ENCODE results near the gene SPNS2. TPM values are rescaled to one million over a fixed set of nuclear protein-coding genes. Genes with fewer than 3 reads are reported as not detected.

Gene SPNS2
- total and polyA plus RNA-seq, 2 of the 8 experiments (the other 6 are each of a cell fraction or from before 2014, with no cell fraction given): 1.2 to 1.5 TPM

GRCh38 chr17:4539025-4539424 lies 40.3 kb downstream of the SPNS2 start (continued):
- TF ChIP-seq, protein P1, sequence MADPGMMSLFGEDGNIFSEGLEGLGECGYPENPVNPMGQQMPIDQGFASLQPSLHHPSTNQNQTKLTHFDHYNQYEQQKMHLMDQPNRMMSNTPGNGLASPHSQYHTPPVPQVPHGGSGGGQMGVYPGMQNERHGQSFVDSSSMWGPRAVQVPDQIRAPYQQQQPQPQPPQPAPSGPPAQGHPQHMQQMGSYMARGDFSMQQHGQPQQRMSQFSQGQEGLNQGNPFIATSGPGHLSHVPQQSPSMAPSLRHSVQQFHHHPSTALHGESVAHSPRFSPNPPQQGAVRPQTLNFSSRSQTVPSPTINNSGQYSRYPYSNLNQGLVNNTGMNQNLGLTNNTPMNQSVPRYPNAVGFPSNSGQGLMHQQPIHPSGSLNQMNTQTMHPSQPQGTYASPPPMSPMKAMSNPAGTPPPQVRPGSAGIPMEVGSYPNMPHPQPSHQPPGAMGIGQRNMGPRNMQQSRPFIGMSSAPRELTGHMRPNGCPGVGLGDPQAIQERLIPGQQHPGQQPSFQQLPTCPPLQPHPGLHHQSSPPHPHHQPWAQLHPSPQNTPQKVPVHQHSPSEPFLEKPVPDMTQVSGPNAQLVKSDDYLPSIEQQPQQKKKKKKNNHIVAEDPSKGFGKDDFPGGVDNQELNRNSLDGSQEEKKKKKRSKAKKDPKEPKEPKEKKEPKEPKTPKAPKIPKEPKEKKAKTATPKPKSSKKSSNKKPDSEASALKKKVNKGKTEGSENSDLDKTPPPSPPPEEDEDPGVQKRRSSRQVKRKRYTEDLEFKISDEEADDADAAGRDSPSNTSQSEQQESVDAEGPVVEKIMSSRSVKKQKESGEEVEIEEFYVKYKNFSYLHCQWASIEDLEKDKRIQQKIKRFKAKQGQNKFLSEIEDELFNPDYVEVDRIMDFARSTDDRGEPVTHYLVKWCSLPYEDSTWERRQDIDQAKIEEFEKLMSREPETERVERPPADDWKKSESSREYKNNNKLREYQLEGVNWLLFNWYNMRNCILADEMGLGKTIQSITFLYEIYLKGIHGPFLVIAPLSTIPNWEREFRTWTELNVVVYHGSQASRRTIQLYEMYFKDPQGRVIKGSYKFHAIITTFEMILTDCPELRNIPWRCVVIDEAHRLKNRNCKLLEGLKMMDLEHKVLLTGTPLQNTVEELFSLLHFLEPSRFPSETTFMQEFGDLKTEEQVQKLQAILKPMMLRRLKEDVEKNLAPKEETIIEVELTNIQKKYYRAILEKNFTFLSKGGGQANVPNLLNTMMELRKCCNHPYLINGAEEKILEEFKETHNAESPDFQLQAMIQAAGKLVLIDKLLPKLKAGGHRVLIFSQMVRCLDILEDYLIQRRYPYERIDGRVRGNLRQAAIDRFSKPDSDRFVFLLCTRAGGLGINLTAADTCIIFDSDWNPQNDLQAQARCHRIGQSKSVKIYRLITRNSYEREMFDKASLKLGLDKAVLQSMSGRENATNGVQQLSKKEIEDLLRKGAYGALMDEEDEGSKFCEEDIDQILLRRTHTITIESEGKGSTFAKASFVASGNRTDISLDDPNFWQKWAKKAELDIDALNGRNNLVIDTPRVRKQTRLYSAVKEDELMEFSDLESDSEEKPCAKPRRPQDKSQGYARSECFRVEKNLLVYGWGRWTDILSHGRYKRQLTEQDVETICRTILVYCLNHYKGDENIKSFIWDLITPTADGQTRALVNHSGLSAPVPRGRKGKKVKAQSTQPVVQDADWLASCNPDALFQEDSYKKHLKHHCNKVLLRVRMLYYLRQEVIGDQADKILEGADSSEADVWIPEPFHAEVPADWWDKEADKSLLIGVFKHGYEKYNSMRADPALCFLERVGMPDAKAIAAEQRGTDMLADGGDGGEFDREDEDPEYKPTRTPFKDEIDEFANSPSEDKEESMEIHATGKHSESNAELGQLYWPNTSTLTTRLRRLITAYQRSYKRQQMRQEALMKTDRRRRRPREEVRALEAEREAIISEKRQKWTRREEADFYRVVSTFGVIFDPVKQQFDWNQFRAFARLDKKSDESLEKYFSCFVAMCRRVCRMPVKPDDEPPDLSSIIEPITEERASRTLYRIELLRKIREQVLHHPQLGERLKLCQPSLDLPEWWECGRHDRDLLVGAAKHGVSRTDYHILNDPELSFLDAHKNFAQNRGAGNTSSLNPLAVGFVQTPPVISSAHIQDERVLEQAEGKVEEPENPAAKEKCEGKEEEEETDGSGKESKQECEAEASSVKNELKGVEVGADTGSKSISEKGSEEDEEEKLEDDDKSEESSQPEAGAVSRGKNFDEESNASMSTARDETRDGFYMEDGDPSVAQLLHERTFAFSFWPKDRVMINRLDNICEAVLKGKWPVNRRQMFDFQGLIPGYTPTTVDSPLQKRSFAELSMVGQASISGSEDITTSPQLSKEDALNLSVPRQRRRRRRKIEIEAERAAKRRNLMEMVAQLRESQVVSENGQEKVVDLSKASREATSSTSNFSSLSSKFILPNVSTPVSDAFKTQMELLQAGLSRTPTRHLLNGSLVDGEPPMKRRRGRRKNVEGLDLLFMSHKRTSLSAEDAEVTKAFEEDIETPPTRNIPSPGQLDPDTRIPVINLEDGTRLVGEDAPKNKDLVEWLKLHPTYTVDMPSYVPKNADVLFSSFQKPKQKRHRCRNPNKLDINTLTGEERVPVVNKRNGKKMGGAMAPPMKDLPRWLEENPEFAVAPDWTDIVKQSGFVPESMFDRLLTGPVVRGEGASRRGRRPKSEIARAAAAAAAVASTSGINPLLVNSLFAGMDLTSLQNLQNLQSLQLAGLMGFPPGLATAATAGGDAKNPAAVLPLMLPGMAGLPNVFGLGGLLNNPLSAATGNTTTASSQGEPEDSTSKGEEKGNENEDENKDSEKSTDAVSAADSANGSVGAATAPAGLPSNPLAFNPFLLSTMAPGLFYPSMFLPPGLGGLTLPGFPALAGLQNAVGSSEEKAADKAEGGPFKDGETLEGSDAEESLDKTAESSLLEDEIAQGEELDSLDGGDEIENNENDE (IDR thresholded peaks at IDR 0.05; ENCODE audit: insufficient replicate concordance, low read length): no peak
- TF ChIP-seq HDAC2 (IDR thresholded peaks at IDR 0.05; ENCODE audit: borderline replicate concordance in 1 of 2, low read depth in 2 of 2, low read length in 2 of 2): no peak
- TF ChIP-seq BCL11A (IDR thresholded peaks at IDR 0.05; ENCODE audit: low read depth in 2 of 2, low read length in 2 of 2): no peak
- TF ChIP-seq ZNF274 (IDR thresholded peaks at IDR 0.05; ENCODE audit: borderline replicate concordance, extremely low read depth, low read length): no peak
- no peak for TF ChIP-seq USF2 (IDR thresholded peaks at IDR 0.05; ENCODE audit: low read length)
- no peak for TF ChIP-seq SP2 (IDR thresholded peaks at IDR 0.05; ENCODE audit: low read length)
- TF ChIP-seq KDM1A (IDR thresholded peaks at IDR 0.05; ENCODE audit: borderline replicate concordance, low read length): no peak
- TF ChIP-seq KDM4A (IDR thresholded peaks at IDR 0.05; ENCODE audit: low read depth, low read length, severe bottlenecking): no peak
- TF ChIP-seq CBX8 (IDR thresholded peaks at IDR 0.05; ENCODE audit: borderline replicate concordance, low read depth, low read length): no peak
